NCI-H128 (cell line): Measurements from ENCODE around the gene NCBP2L.
A peak's percentile ranks its signal among the peaks of the same experiment; 100 is the strongest.
"Not testable (repeated sequence)": the region's sequence is repeated elsewhere in the genome, so short reads cannot be mapped to it uniquely, and the experiment has no call there.

ENCODE experiments used
- DNase-seq: peaks from one replicate; lab custom pipeline; 2025; ENCODE audit not compliant: unreplicated experiment; lab: John Stamatoyannopoulos, UW

The NCBP2L gene

DNA sequence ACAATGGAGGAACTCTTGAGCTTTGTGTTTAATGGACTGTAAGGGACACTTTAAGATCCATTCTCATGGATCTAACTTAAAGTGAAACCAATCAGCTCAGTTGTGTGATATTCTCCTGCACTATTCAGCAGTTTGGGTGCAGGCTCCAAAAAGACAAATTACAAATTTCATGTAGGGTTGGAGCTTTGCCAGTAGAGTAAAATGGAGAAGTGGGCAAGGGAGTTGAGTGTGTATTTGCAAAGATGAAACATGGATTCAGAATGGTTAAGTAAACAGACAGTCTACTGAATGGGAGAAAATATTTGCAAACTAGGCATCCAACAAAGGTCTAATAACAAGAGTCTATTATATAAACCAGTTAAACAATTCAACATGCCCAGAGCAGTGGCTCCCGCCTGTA is 26.9 kb downstream of the NCBP2L start:
- DNase-seq: no peak

DNA sequence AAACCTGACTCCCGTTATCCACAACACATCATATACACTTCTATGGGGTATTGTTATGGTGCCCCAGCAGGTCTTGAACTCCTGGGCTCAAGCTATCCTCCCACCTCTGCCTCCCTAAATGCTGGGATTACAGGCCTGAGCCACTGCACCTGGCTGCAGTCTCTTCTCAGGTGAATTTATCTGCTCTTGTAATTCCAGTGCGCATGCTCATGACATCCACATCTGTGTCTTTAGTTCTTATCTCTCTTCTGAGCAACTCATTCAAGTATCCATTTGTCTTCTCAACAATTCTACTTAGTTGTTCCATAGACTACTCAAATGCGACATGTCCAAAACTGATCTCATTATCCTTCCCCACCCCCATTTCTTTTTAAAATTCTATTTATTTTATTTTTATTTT is 27.6 kb downstream of the NCBP2L start:
- no peak for DNase-seq

DNA sequence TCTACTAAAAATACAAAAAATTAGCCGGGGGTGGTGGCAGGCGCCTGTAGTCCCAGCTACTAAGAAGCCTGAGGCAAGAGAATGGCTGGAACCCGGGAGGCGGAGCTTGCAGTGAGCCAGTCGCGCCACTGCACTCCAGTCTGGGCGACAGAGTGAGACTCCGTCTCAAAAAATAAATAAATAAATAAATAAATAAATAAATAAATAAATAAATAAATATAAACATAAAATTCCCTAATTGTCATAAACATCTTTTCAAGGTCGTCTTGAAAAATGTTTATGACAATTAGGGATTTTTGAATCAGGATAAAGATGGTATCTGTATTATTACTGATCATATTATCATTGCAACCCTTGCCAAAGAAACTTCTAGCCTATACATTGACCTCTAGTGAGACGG is 32.5 kb downstream of the NCBP2L start:
- not testable (repeated sequence) for DNase-seq

DNA sequence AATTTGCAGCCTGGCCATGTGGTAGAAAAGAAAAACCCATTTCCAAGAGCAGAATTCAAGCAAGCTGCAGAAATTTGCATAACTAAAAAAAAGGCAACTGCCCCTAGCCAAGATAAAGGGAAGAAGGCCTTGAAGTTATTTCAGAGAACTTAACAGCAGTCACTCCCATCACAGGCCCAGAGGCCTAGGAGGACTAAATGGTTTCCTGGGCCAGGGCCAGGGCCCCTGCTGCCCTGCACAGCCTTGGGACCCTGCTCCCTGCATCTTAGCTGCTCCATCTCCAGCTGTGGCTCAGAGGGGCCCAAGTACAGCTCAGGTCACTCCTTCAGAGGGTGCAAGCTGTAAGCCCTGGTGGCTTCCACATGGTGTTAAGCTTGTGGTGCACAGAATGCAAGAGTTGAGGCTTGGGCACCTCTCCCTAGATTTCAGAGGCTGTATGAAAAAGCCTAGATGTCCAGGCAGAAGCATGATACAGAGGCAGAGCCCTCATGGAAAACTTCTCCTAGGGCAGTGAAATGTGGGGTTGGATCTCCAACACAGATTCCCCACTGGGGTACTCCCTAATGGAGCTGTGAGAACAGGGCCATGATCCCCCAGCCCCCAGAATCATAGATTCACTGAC is 41.5 kb downstream of the NCBP2L start:
- DNase-seq: no peak

DNA sequence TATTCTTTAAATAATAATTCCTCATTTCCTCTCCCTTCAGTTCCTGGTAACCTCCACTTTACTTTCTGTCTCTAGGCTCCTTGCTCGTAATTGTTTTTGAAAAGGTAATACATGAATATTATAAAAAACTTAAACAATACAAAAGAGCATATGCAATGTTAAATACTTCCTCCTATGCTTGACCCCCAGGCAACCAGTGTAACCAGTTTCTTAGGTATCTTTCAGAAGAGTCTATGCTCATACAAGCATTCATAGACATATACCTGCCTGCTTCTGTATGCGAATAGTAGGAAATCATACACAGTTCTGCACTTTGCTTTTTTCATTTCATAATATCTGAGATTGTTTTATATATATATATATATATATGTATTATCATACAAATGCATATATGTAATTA is 45.5 kb downstream of the NCBP2L start:
- DNase-seq: no peak

GRCh38 chrX:107823456-107823855 is 45.9 kb downstream of the NCBP2L start:
- no peak for DNase-seq

DNA sequence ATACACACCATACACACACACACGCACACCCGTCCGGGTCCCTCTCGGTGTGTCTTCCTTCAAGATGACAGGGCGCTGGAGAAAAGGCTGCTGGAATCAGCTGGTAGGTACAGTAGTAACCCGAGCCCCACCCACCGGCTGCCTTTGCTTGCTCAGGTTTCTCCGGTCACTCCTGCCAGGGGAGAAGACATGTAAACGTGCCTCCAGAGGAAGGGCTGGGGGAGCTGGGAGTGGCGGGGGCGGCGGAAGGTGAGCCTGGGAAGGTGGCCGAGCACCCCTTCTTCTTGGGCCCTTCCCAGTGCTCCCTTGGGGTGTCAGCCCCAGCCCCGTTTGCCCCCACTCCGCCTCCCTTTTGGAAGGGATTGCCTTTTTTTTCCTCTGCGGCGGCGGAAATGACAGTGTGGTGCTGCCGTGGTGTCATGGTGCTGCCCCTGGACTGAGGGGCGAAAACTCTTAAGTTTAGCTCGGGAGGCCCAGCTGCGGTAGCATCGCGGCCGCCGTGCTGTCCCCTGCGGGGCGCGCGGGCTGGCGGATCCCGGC is 48.2 kb downstream of the NCBP2L start, which contains the start of gene MID2:
Gene MID2 (plus strand): TSS at position 169 of the 540 bp plus-strand sequence. CDS start 561 bp downstream, outside the sequence.
- peak; percentile 1 for DNase-seq

- DNase-seq: peak; percentile 2
Observed at GRCh38 chrX:107826238-107827029, 48.9 kb downstream of the NCBP2L start.

DNA sequence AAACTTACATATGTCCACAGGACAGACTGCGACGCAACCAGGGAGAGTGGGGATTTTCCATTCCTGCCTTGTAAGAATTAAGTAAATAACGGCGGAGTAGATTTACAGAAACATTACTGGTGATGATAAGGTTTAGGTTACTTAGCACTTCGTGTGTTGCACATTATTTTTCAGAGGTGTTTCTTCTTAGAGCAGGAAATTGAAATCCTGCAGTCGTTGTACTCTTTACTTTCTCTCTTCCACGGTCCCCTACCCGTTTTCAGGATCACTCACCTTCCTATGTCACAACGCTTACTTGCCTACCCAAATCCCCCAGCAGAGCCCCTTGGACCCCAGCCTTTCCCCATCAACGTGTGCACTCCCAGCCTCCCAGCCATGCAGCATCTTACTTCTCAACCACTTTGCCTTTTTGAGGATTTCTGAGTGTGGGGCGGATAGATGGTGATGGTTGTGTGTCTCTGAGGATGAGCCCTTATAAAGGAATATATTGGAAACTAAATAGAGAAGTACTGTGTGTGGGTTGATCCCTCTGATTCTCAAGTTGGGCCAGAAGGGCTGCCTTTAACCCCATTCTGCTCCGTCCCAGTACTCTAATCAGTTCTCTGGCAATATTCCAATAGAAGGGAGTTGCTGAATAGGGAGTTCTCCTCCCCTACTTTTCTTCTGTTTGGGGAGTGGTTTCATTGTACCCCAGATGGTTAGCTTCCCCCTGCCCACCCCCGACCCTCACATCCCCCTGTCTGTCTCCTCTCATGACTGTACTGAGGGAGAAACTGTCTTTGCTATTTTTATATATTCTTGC is 49.7 kb downstream of the NCBP2L start:
- no peak for DNase-seq

GRCh38 chrX:107827852-107828251 is 50.3 kb downstream of the NCBP2L start:
- no peak for DNase-seq

DNA sequence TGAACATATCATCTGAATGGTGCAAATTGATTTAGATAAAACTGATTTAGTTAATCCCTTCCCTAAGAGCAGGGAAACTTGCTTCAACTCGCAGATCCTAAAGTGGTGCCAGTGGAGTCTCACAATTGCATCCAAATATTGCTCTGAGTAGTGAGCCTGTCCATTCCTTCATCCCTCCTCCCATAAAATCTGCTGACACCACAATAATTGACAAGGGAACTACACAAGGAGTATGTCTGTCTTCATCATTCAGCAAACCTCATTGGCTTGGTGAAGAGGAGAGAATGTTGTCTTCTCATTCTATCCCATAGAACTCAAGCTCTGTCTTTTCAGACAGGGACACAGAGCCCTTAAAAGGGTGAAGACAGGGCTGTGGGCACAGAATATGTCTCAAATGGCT is 52.3 kb downstream of the NCBP2L start:
- DNase-seq: no peak

DNA sequence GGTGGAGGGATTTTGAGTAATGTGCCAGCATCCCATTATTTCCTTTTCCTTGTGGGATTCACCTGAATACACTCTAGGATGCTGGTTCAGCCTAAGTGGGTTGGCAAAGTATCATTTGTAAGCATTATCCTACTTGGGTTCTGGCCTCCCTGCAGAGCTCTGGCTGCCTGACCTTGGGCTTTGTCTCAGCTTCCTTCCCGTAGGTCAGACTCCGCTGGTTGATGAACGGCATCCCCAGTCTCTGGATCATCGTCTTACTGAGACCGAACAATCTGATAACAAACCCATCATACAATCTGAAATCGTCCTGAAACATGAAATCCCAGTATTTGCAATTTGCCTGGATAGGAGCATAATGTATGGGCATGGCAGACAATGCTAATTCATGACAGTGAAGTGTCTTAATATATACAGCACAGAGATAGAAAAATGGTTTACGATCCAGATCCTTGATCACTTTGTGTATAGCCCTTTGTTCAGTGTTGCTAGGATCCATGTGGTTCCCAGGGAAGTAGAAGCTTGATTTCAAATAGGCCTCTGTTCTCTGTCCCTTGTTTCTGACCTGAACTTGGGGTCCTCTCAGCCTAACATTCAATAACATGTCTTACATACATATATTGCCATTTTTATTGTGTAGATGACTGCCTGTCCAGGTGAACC is 53.7 kb downstream of the NCBP2L start:
- no peak for DNase-seq

- no peak for DNase-seq
Observed at GRCh38 chrX:107834275-107835201, 57.0 kb downstream of the NCBP2L start.

- no peak for DNase-seq
Observed at GRCh38 chrX:107836958-107837357, 59.4 kb downstream of the NCBP2L start.

- no peak for DNase-seq
Observed at GRCh38 chrX:107840971-107841370, 63.4 kb downstream of the NCBP2L start.

- no peak for DNase-seq
Observed at GRCh38 chrX:107842715-107843400, 65.3 kb downstream of the NCBP2L start.
